ENCODE results near the gene MYH10. TPM values are rescaled to one million over a fixed set of nuclear protein-coding genes. Genes with fewer than 3 reads are reported as not detected.

Gene MYH10
- total RNA-seq, 2 donors from 2014 or later: 23.7 to 33.5 TPM

DNA sequence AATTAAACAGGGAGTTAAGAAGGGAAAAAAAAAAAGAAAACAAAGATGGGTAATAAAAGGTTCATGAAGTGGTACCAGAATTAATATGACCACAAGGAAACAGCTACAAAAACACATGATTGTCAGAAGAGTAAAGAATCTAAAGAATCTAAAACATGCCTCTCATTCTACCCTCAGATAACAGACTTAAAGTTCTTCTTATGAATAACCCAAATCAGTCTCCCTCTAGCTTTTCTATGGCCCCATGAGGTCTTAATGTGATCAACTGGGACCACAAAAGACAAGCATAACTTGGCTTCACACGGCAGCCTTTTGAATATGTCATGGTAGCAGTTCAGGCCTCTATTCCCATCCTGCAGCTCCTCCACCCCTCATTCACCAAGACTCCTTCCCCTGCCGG lies 6.9 kb downstream of the MYH10 start:
- ATAC-seq: no peak
- Mint-ChIP-seq H3K36me3 (peaks cover 0 to 16% of the 10 kb centered on the region in 2 donors), H3K27ac (no peak overlapping the region), H3K9me3 (no peaks in the 10 kb centered on the region)
- DNase-seq (ENCODE audit: low spot score in 2 of 2): no peak

DNA sequence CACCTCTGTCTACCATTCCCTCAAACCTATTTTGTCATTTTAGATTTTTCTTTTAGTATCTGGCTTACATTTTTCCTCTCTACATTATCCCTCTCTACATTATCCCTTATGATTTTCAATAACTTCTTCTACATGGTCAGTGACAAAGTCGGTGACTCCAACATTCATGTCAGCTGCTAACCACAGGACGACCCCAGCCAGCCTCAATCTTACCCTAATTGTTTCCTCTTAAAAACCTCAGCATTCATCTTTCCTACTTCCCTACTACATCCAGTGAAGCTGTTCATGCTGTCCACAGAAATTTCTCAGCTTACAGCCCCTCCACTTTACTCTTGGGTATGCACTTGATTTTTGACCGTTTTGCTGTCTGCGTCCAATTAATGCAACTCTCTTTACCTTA lies 8.3 kb downstream of the MYH10 start:
- no peak for DNase-seq (ENCODE audit: low spot score in 2 of 2)
- no peaks in the 10 kb centered on the region for H3K9me3 Mint-ChIP-seq
- H3K36me3 Mint-ChIP-seq: peaks cover 0 to 16% of the 10 kb centered on the region in 2 donors
- peak overlapping the region in 1 of 2 donors; percentile 28 for H3K27ac Mint-ChIP-seq
- ATAC-seq: no peak

DNA sequence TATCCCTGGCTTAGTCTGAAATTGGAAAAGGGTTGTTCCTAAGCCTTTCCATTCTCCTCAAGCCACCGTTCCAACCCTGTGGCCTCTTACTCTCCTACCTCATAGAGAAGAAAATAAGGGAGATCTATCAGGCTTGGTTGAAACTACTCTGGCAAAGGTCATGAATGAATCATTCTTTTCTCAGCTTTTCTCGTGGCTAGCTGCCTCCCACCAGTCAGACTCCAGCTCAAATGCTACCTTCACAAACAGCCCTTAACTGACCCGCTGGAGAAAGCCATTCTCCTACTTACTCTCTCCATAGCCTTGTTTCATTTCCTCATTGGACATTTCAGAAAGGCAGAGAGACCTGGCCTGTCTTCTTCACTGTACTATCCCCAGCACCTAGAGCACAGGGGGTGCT lies 8.9 kb downstream of the MYH10 start:
- H3K27ac Mint-ChIP-seq: peak overlapping the region in 1 of 2 donors; percentile 28
- DNase-seq (ENCODE audit: low spot score in 2 of 2) (no peak), ATAC-seq (peak; percentile 61 to 96)
- H3K9me3 Mint-ChIP-seq: no peaks in the 10 kb centered on the region
- H3K36me3 Mint-ChIP-seq: peaks cover 0 to 16% of the 10 kb centered on the region in 2 donors

DNA sequence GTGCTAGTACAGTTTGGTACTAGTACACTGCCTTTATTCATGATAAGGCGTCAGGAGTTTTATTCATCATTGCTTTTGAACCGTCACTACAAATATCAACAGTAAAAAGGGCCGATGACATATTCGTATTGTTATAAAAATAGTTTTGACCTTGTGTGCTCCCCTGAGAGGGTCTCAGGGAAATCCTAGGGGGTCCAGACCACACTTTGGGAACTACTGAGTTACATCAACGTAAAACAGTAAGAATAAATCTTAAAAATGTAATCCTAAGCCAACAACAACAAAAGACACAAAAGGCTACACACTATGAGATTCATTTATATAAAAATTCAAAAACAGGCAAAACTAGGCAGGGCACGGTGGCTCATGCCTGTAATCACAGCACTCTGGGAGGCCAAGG lies 11.2 kb downstream of the MYH10 start:
- Mint-ChIP-seq H3K36me3 (peaks cover 0 to 16% of the 10 kb centered on the region in 2 donors), H3K27ac (no peak overlapping the region), H3K9me3 (no peaks in the 10 kb centered on the region)
- DNase-seq (ENCODE audit: low spot score in 2 of 2) (no peak), ATAC-seq (no peak)

DNA sequence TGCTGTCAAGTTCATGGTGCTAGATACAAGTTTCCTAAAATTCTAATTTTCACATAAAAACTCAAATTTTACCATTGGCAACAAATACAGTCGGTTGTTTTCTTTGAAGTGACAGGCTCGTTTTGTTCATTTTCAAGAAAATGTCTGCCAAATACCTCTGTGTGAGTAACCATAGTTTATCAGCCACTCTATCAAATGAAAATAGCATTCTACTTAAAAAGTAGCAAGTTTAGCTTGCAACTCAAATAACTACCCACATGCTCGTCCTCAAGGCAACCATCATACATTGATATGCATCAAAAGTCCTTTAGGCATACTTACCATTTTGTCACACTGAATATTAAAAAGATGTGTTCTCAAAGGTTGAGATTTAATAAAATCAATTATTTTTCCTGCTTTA lies 11.7 kb downstream of the MYH10 start:
- no peak for ATAC-seq
- Mint-ChIP-seq H3K36me3 (peaks cover 0 to 16% of the 10 kb centered on the region in 2 donors), H3K9me3 (no peaks in the 10 kb centered on the region), H3K27ac (no peak overlapping the region)
- no peak for DNase-seq (ENCODE audit: low spot score in 2 of 2)

DNA sequence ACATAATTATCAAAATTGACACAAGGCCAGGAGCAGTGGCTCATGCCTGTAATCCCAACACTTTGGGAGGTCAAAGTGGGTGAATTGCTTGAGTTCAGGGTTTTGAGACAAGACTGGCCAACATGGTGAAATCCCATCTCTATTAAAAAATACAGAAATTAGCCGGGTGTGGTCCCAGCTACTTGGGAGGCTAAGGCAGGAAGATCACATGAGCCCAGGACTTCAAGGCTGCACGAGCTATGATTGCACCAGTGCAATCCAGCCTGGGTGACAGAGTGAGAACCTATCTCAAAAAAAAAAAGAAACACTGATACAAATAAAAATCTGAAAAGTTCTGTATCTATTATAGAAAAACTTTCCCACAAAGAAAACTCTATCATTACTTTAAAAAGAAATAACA lies 15.5 kb downstream of the MYH10 start:
- Mint-ChIP-seq H3K36me3 (no peaks in the 10 kb centered on the region), H3K9me3 (no peaks in the 10 kb centered on the region), H3K27ac (no peak overlapping the region)
- ATAC-seq (no peak), DNase-seq (ENCODE audit: low spot score in 2 of 2) (no peak)

DNA sequence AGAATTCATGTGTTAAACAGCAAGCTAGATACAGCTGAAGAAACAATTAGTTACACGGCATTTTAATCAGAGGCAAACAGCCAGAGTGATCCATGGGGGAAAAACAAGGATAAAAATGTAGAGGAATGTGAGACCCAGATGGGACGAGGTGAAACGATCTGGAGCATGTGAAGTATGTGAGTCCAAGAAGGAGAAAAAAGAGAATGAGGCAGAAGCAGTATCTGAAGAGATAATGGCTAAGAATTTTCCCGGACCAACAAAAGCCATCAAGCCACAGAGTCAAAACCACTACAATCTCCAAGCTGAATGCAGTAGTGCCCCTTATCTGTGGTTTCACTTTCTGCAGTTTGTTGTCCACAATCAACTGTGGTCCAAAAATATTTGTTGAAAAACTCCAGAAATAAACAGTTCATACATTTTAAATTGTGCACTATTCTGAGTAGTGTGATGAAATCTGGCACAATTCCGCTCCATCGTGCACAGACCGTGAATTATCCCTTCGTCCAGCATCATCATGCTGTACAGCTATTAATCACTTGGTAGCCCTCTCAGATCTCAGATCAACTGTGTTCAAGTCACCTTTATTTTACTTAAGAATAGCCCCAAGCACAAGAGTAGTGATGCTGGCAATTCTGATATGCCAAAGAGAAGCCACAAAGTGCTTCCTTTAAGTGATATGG lies 18.8 kb downstream of the MYH10 start:
- Mint-ChIP-seq H3K36me3 (no peaks in the 10 kb centered on the region), H3K27ac (no peak overlapping the region), H3K9me3 (no peaks in the 10 kb centered on the region)
- DNase-seq (ENCODE audit: low spot score in 2 of 2): no peak
- no peak for ATAC-seq

DNA sequence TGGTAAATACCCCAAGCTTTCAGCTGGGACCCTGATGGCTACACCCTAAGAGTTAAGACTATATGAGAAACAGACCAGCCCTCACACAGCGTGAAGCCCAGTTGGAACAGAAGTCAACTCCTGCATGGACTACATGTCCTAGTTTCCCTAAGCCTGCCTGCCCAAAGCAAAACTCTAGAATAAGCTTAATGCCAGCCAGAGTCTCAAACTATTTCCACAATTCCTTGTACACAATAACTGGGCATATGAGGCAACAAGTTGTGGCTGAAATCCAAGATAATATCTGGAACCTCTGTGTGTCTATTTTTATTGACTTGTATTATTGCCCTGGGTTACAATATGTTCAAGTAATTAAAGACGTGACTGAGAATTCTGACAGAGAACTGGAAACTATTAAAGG lies 19.4 kb downstream of the MYH10 start:
- DNase-seq (ENCODE audit: low spot score in 2 of 2) (no peak), ATAC-seq (no peak)
- Mint-ChIP-seq H3K27ac (no peak overlapping the region), H3K9me3 (no peaks in the 10 kb centered on the region), H3K36me3 (no peaks in the 10 kb centered on the region)

DNA sequence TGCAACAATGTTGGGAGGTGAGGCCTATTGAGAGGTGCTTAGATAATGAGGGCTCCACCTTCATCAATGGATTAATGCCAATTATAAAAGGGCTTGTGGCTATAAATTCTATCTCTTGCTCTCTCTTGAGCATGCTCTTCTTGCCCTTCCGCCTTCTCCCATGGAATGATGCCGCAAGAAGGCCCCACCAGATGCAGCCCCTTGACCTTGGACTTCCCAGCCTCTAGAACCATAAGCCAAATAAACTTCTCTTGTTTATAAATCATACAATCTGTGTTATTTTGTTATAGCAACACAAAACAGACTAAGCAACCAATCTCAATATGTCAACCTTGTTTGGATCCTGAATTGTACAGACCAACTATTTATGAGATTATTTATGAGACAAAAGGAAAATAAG lies 20.0 kb downstream of the MYH10 start:
- no peaks in the 10 kb centered on the region for H3K9me3 Mint-ChIP-seq
- no peak overlapping the region for H3K27ac Mint-ChIP-seq
- H3K36me3 Mint-ChIP-seq: no peaks in the 10 kb centered on the region
- ATAC-seq (no peak), DNase-seq (ENCODE audit: low spot score in 2 of 2) (no peak)

DNA sequence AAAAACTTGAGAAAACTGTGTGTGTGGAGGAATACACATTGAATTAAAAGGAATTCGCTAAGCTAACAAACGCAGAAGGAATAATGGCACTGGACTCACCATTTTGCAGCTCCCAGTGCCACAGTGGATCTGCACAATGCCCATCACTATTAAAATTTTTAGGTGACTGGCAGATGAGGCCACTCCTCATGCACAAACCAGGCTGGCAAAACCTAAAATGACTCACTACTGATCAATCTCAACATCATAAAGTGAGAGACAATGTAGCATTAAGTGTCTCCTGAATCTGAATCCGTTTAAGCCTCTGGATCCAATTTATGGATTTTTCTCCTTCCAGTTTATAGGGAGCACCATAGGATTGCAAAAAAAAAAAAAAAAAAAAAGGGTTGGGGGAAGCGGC lies 20.6 kb downstream of the MYH10 start:
- no peak for DNase-seq (ENCODE audit: low spot score in 2 of 2)
- no peak overlapping the region for H3K27ac Mint-ChIP-seq
- no peak for ATAC-seq
- H3K36me3 Mint-ChIP-seq: no peaks in the 10 kb centered on the region
- H3K9me3 Mint-ChIP-seq: no peaks in the 10 kb centered on the region

DNA sequence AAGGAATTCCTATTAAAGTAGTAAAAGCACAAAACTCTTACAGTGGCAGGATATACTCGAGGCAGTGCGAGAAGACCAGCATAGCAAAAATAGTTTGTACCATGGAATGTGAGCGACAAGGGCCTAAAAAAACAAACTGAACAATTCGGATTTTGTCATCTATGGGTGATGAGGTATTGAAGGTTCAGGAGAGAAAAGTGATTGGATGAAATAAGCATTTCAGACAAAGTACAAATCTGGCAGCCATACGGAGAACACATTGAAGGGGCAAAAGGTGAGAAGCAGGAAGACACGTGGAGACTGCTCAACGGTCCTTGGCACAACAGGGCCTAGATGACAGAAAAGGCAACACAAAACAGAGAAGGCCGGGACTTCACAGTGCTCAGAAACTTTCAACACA lies 22.5 kb downstream of the MYH10 start:
- ATAC-seq: no peak
- H3K36me3 Mint-ChIP-seq: no peaks in the 10 kb centered on the region

DNA sequence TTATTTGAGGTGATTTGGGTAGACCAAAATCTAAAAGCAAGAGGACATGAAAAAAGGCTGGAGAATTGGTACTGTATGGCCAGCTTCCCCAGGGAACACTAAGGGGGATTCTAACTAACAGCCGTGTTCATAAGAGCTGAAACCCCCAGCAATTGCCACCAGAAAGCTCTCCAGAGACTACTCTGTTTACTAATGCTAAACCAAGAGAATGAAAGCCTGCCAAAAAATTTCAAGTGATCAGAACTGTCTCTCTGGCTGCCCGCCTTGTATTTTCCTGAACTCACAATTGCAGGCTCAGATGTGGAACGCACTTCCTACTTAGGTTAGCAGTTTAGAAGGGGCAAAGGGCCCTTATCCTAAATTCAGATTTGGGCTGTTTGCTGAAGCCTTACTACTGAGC lies 24.1 kb downstream of the MYH10 start:
- Mint-ChIP-seq H3K36me3 (no peaks in the 10 kb centered on the region), H3K9me3 (no peaks in the 10 kb centered on the region), H3K27ac (no peak overlapping the region)
- ATAC-seq (no peak), DNase-seq (ENCODE audit: low spot score in 2 of 2) (no peak)

More for the DNA sequence above, 22.5 kb downstream of the MYH10 start:
- no peak overlapping the region for H3K27ac Mint-ChIP-seq
- no peak for DNase-seq (ENCODE audit: low spot score in 2 of 2)
- no peaks in the 10 kb centered on the region for H3K9me3 Mint-ChIP-seq

DNA sequence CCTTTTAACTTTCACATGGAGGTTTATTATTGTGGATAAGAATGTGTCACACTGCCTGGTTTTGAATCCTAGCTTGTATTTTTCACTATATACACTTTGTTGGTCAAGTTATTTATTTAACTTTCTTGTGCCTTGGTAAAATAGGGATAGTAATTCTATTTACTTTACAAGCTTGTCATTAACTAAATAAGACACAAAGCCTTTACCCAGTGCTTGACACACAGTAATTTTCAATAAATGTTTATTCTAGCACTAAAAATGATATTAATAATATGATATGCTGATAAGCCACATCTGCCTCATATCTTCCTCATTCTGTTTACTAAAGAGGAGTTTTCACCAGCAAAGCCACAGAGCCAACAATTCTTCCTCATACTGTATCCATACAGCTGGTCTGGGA lies 27.8 kb downstream of the MYH10 start:
- DNase-seq (ENCODE audit: low spot score in 2 of 2) (no peak), ATAC-seq (no peak)
- H3K27ac Mint-ChIP-seq: no peak overlapping the region
- no peaks in the 10 kb centered on the region for H3K36me3 Mint-ChIP-seq
- no peaks in the 10 kb centered on the region for H3K9me3 Mint-ChIP-seq

DNA sequence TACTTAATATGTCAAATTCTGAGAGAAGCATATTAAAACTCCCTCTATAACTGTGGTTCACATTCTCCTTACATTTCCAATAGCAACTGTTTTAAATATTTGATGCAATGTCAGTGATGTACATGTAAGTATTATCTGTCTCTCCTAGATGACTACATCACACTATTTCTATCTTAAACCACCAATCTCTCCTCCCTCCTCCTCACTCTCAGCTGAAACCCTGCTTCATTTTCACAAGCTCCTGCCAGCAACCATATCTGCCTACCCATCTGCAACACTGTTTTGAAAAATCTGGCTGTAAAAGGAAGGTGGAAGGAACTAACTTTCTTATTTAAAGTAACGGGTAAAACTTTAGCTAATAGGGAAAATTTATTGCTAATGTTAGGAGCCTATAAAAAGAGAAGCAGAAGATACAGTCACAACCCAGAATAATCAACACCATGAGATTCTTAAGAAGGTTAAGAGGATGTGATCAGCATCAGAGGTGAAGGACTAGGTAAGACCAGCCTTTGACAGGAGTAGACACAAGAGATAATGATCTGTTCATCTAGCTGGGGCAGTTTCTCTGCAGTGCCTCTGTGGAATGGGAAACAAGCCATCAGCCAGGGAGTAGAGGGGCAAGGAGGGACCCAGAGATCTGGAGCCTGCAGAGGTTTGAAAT lies 31.0 kb downstream of the MYH10 start:
- H3K9me3 Mint-ChIP-seq: no peaks in the 10 kb centered on the region
- peak in 1 of 2 donors; percentile 75 for ATAC-seq
- no peak for DNase-seq (ENCODE audit: low spot score in 2 of 2)

DNA sequence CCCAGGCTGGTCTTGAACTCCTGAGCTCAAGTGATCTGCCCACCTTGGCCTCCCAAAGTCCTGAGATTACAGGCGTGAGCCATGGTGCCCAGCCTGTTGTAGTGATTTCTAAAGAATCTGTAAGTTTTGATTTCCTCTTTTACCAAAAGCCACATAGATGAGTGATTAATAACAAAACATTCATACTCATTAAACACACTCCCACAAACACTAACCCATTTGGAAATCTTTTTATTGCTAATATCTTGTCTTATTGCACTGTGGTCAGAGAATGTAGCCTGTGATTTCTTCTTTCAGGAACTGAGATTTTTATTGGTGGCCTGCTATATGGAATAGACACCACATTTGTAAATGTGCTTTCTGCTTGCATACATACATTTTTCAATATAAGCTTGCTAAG lies 31.6 kb downstream of the MYH10 start:
- Mint-ChIP-seq H3K36me3 (no peaks in the 10 kb centered on the region), H3K27ac (no peak overlapping the region), H3K9me3 (no peaks in the 10 kb centered on the region)
- ATAC-seq (peak in 1 of 2 donors; percentile 78), DNase-seq (ENCODE audit: low spot score in 2 of 2) (no peak)

More for the DNA sequence above, 31.0 kb downstream of the MYH10 start:
- Mint-ChIP-seq H3K36me3 (no peaks in the 10 kb centered on the region), H3K27ac (no peak overlapping the region)

DNA sequence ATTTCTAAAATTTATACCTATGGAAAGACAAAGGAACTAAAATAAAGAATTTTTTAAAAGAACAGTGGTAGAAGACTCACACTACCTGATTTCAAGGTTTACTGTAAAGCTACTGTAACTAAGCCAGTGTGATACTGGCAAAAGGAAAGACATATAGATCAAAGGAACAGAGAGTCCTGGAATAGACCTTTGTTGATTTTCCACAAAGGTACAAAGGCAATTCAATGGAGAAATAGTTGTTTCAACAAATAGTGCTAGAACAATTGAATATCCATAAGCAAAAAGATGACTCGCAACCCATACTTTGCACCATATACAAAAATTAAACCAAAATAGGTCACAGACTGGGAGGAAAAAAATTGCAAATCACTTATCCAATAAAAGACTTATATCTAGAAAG lies 36.7 kb downstream of the MYH10 start:
- H3K36me3 Mint-ChIP-seq: no peaks in the 10 kb centered on the region
- no peak overlapping the region for H3K27ac Mint-ChIP-seq
- H3K9me3 Mint-ChIP-seq: no peaks in the 10 kb centered on the region
- ATAC-seq (no peak), DNase-seq (ENCODE audit: low spot score in 2 of 2) (no peak)

DNA sequence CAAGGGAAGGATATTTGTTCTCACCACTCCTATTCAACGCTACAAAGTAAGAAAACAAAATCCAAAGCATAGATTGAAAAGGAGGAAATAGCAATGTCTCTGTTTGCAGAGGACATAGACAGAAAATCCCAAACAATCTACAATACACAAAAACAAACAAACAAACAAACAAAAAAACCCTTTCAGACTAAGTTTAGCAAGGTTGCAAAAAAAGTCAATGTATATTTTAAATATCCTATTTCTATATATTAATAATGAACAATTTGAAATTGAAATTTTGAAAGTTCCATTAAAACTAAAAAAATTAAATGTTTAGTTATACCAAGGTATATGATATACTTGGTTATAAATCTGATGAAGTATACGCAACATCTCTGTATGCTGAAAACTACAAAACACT lies 37.2 kb downstream of the MYH10 start:
- Mint-ChIP-seq H3K36me3 (no peaks in the 10 kb centered on the region), H3K9me3 (no peaks in the 10 kb centered on the region), H3K27ac (no peak overlapping the region)
- no peak for DNase-seq (ENCODE audit: low spot score in 2 of 2)
- no peak for ATAC-seq

DNA sequence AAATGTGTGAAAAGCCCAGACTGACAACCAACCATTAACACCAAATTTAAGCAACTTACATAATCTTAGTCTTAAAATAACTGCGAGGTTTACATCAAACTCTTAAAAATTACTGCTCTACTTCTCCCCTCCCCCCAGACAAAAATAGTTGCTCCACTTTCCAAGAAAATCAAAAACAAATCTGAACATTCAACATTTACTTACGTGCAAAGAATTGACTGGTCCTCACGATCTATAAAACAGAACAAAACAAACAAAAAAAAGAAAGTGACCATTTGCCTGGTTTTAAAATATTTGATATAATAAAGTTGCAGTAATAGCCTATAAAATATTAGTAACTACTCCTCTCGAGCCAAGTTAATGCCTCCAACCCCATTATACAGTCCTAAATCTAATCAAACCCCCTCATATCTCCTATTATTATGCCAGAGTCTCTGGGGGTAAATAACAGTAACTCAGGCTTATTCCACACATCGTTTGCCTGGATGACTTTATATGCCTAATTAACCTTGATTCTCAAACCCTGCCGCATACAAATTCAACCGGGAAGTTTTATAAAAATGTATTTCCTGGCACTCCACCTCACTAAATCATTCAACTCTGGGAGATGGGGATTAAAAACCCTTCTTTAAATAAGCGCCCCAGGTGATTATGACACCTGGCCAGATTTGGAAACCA lies 41.5 kb downstream of the MYH10 start:
- Mint-ChIP-seq H3K9me3 (no peaks in the 10 kb centered on the region), H3K36me3 (no peaks in the 10 kb centered on the region), H3K27ac (no peak overlapping the region)
- DNase-seq (ENCODE audit: low spot score in 2 of 2) (no peak), ATAC-seq (no peak)

All from activated naive CD4-positive, alpha-beta T cell treated with anti-CD3 and anti-CD28 coated beads, Interleukin-2, amount 50 U/mL, for 72 hours (primary cell).